GM23248 (cell line): ENCODE data around the gene TTBK2.

Experiments used
- EZH2 ChIP-seq: fragments of 200-600 bp; sonication (generic); IDR thresholded peaks from 2 replicates; pipeline ENCODE4 v1.6.1; 2018; ENCODE audit warnings: antibody characterized with exemption, mild to moderate bottlenecking; ENCODE audit not compliant: insufficient read depth, poor library complexity, severe bottlenecking
- EZH2phosphoT487 ChIP-seq: fragments of 200-600 bp; sonication (generic); IDR thresholded peaks from 2 replicates; pipeline ENCODE4 v1.6.1; 2018; ENCODE audit warnings: antibody characterized with exemption, moderate library complexity, mild to moderate bottlenecking, low read depth; ENCODE audit not compliant: insufficient read depth

DNA sequence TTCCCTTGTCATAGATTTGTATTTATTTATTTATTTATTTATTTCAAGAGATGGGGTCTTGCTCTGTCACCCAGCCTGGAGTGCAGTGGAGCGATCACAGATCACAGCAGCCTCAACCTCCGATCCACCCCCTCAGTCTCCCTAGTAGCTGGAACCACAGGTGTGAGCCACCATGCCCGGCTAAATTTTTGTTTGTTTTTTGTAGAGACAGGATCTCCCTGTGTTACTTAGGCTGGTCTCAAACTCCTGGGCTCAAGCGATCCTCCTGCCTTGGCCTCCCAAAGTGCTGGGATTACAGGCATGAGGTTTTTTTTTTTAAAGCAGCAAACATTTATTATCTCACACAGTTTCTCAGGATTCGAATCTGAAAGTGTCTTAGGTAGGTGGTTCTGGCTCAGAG is 2.5 kb downstream of the TTBK2 start:
- no peak for TF ChIP-seq EZH2
- TF ChIP-seq EZH2phosphoT487, result no peak
